H4 (cell line): ENCODE data around the gene OR51A2. TPM values are rescaled to one million over a fixed set of nuclear protein-coding genes. Genes with fewer than 3 reads are reported as not detected.
"Not testable (repeated sequence)": the region's sequence is repeated elsewhere in the genome, so short reads cannot be mapped to it uniquely, and the experiment has no call there.

Source experiments
- DNase-seq: peaks from one replicate; pipeline ENCODE4 v3.0.0-alpha.2; 2015; ENCODE audit warnings: low spot score
- total RNA-seq: library from RNA; depleted of rRNA; stranded (reverse); fragments of >200 nt; shearing (Covaris generic); gene quantifications from 2 replicates; pipeline ENCODE4 v1.2.3, GENCODE V29; 2014; rRNA removed

Gene OR51A2, protein sequence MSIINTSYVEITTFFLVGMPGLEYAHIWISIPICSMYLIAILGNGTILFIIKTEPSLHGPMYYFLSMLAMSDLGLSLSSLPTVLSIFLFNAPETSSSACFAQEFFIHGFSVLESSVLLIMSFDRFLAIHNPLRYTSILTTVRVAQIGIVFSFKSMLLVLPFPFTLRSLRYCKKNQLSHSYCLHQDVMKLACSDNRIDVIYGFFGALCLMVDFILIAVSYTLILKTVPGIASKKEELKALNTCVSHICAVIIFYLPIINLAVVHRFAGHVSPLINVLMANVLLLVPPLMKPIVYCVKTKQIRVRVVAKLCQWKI
- not detected in 2 replicates for total RNA-seq

DNA sequence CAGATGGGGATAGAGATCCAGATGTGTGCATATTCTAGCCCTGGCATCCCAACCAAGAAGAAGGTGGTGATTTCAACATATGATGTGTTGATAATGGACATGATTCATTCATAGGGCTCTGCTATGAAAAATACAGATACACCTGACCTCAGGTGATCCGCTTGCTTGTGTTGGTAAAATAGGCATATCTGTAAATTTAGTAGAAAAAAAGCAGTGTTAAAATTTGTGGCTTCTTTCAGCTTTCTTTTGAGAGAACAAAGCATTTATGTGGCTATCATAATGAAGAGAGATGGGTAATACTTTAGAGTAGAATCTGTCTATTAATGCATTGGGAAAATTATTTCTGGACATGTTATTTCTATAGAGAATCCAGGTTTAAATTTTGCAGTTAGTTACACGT, at the start of gene OR51A2:
Gene OR51A2 (minus strand): TSS at position 101 of the 400 bp plus-strand sequence. CDS start 0 bp downstream, at position 101.
- not testable (repeated sequence) for DNase-seq

DNA sequence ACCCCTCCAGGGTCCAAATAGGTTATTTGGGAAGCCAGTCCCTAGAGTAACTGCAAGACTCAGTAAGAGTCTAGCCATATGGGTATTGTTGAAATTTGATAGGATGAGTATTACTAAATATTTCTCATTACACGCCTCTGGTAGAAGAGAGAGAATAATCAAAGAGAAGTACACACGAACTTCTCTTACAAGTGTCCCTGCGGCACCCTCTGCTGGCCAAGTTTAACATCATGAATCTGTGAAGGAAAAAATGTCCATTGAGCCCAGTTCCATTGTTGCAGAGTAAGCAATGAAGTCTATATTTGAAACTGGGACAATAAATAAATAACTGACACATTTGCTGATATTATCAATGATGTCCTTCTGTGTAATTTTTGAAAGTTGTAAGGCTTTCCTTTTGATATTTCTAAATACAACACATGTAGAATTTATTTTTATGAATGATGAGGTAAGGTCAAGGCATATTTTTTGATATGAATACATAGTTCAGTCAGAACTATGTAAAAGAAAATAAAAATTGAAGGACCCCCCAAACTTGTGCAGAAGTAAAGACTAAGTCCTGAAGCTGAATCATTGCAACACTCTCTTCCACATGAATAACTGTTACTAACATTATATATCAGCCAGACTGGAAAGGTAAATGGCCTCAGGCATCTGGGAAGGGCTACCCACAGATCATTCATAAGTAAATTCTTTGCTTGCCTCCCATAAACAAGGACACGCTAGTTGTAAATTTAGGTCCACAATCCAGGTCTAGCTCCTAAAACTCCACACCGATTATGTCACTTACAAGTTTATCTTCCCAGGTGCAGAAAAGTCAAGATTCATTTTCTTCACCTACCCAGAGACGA, 49.1 kb upstream of the OR51A2 start:
- peak; percentile 74 for DNase-seq

DNA sequence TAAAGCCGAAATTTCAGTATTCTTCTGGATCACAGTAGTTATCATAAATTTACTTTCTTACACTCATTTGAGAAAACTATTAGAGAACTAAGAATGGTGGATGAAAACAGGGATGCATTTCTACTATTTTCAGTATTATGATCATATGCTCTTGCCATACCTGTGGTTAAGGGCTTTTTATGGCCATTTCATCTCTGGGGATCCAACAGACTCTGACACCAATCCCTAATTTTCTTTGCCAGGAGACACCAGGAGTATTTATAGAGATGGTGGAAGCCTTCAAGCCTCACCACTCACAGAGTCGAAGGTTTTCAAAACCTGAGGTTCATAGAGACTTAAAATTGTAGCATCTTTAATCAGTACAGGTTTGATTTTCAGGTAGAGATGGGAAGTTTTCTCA, 39.0 kb upstream of the OR51A2 start, which contains the start of gene OR51L1:
Gene OR51L1 (plus strand): TSS at position 301 of the 400 bp plus-strand sequence. CDS start 4,132 bp downstream, outside the sequence.
- no peak for DNase-seq

DNA sequence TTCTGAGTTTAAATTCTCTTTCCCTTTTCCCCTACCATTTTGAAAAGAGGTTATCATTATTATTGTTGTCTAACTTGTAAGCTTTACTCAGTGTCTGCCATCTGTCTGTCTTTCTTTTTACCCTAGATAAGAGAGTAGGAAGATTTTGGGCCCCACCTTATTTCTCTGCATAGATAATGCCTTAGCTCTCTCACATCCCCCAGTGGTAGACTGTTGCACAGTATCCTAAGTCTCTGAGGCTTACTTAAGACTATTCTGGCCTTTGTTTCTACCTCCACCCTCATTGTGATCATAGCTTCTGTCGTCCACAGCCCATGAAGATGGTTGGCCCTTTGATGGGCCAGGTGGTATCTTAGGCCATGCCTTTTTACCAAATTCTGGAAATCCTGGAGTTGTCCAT, 35.5 kb upstream of the OR51A2 start:
- DNase-seq, result peak; percentile 19

DNA sequence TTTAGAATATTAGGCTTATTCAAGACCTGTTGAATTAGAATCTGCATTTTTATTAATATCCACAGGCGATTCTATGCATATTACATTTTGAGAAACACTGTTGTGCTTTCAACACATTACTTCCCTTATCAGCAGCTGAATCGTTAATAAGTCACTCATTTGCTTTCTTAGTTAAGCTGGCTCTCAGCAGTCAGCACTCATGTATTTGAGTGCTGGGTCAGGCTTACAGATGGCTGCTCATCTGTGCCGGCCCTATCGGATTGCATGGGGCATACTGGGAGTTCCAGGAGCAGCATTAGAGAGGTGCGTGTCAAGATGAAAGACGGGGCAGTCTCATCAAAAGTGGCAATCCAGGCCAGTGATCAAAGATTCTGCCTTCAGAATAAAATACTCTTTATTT, 28.3 kb upstream of the OR51A2 start:
- DNase-seq, result no peak

DNA sequence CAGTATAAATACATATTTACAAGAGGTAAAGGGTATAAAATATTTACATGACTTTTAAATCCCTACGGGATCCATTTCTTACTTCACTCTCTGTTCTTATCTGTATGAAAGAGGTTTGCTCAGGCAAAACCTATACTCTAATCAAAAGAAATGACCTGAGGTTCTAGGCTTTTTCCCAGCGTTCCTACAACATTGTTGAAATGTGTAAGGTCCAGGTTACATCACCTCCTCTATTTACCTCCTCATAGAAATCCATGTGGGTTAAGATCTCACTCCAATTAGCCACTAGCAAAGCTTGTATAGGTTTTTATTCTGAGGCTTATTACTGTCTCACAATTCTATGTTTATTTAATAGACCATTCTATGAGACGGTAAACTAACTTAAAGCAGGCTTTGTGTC, 27.2 kb upstream of the OR51A2 start:
- no peak for DNase-seq

DNA sequence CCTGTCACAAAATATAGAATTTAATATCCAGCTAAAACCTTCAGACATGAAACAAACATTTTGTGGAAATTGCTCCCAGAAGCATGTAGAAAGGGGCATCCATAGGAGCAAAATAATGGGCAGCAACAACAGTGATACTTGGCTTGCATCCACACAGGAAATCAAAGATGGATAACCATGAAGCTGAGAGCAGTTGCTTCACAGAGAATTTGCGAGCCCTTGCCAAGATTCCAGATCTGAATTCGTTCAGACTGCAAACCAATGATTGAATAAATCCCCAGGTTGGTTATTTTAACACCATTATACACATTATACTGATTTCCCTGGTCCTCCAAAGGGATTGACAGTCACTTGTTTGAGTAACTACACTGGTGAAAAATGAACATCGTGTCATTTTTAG, 23.5 kb upstream of the OR51A2 start:
- no peak for DNase-seq

DNA sequence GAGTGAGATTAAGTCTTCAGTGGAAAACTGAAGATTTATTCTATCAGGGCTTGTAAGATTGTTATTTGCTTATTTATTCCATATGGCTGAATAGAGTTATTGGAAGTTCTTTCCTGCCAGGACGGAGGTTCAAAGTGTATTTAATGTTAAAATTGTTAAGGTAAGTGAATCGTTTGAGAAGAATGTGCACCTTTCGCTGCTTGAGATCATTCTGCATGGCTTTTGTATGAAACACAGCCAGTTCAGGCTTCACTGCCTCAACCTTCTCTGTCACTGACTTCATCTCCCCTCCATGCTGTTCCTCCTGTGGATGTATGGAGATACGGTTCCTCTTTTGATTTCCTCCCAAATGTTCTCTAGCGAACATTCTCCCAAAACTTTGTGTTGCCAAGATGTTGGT, 19.9 kb upstream of the OR51A2 start:
- no peak for DNase-seq

DNA sequence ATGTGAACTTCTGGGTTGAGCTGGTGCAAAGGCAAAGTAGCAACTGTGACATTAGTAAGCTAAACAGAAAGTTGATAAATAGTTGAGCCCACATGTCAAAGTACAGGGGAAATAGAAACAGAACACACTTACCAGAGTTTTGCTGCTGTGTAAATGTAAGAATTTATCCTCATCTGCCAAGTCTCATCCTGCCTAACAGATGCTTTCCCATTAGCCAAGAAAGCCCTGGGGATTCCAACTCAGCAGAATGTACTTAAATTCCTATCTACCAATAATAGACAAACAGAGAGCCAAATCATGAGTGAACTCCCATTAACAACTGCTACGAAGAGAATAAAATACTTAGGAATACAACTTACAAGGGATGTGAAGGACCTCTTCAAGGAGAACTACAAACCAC, 7.3 kb upstream of the OR51A2 start:
- DNase-seq, result no peak

DNA sequence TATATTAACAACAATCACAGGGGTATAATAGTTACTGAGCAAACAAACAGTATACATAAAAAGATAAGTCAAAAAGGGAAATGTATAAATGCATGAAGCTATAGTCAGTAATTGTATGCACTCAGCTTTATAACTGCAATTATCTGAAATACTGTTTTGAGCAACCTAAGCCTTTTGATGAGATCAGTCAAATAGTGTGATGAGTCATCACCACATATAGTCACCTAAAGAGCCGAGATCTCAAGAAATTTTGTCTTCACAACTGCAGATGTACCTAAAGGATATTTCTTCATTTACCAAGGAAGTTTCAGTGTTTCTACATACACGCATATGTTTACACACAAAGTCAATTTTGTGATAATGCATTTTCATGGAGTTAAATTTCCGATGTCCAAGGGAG, 5.4 kb upstream of the OR51A2 start:
- DNase-seq, result no peak

DNA sequence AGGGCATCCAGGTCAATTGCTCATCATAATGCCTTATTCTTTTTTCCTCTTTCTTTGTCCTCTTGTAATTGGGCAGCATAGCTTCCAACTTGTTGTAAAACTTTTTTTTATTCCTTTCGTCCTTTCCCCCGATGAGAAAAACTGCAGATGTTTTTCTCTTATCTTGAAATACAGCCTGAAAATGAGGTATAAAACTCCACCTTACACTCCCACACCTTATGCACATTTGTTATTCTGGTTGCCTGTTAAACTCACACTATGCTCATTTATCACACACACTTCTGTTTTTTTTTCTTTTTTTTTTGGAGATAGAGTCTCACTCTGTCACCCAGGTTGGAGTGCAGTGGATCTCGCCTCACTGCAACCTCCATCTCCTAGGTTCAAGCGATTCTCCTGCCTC, 1.9 kb upstream of the OR51A2 start:
- DNase-seq, result no peak

DNA sequence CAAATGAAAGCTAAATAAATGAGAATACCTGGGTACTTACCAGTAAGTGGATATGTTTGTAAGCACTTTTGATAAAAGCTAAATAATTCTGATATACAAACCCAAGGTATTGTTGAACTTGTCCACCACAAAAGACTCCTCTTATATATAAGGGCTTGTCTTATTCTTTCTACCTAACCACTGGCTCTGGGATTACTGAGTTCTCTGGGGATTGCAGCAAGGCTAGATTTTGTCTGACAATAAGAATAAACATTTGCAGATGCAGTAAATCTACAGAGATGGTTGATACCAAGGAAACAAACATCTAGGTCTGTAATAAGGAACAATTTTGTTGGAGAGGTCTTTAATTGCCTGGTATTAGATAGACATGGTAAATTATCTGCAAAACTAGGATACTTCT, 8.0 kb downstream of the OR51A2 start, which contains the start of gene OR51A4:
Gene OR51A4 (minus strand): TSS at position 101 of the 400 bp plus-strand sequence. CDS start 505 bp downstream, outside the sequence.
- no peak for DNase-seq

DNA sequence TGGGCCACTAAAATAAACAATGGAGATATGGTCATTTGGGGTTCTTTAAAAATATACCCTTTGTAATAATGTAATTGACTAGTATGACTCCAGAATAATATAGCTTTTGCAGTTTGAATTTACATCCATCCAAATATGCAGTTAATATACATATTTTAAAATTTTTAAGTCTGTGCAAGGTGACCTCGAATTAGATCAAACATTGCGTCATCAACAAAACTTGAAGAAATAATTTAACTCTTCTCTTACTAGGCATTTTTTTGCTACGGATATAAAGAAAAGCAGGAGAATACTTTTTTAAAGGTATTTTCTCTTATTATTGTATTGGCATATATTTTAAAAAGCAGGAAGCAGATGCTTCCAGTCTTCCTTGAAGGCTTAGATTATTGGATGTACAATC, 18.8 kb downstream of the OR51A2 start:
- no peak for DNase-seq

DNA sequence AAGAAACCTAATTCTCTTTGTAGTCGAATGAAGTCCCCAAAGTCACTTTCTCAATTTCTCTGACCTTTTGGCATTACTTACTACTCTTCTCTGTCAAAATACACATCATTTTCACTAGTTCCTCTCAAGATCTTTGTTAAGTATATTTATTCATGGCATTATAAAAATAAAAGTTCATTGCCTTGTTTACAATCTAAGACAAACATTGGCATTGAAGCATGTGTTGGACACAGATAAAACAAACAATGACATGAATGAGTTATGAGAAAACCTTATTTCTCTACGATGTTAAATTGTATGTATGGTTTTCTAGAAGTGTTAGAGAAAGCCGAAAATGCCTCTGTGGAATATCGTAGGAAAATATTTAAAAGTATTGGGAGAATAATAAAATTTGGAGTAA, 22.8 kb downstream of the OR51A2 start:
- DNase-seq, result no peak

DNA sequence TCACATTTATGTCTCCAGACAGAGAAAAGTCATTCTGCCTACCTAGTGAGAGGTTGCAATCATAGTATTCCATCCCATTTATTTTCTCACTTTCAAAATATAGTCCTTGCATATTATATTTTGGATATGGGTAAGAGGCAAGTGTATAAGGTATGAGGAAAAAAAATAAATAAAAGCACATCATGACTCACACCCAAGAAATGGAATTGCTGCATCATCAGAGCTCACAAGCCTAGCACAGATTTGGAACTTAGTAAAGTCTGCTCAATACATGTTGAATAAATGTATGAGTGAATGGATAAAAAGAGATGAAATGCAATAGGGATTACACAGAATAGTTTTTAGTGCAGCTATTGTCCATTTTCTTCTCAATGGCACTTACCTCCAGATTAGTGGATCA, 28.9 kb downstream of the OR51A2 start:
- DNase-seq, result no peak

DNA sequence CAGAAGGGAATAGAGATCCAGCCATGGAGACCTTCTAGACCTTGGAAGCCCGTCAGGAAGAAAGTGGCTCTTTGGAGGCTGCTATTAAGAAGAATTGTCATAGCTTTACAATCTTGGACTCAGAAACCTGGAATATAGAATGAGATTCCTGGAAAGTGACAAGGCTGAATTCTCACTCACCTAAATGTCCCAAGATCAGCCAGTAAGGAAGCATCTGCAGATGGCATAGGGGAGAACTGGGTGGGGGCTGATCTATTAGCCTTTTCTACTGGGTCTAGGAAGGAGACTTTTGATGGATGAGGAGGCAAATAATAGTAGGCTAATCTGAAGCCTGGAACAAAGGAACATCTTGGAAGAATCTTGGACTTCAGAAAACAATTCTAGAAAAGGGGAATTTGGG, 31.3 kb downstream of the OR51A2 start, which contains the start of gene OR51G1:
Gene OR51G1 (minus strand): TSS at position 101 of the 400 bp plus-strand sequence. CDS start 0 bp downstream, at position 101.
- DNase-seq, result no peak

DNA sequence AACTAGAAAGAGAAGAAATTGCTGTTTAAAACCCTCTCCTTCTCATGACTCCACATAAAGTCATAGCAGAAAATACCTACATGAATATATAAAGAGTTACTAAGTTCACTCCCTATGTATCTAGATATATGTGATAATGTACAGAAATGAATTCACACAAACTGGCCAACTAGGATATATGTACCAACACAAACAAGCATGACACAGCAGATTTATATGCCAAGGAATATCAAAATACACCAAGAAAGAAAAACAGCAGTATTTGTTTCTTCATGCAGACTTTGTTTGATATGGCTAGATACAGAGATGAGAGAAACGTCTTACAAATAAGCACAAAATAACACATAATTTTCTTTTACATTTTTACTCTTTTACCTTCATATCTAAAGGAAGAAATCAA, 33.2 kb downstream of the OR51A2 start:
- no peak for DNase-seq

DNA sequence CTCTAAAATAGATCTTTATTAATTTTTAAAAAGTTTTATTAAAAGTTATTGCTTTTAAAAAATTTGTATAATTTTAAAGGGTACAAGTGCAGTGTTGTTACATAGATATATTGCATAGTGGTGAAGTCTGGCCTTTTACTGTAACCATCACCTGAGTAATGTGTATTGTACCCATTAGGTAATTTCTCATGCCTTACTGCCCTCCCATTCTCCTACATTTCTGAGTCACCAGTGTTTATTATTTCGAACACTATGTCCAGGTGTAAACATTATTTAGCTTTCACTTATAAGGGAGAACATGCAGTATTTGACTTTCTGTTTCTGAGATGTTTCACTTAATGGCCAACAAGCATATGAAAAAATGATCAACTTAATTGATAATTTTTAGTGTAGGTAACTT, 33.7 kb downstream of the OR51A2 start:
- DNase-seq, result peak; percentile 59

DNA sequence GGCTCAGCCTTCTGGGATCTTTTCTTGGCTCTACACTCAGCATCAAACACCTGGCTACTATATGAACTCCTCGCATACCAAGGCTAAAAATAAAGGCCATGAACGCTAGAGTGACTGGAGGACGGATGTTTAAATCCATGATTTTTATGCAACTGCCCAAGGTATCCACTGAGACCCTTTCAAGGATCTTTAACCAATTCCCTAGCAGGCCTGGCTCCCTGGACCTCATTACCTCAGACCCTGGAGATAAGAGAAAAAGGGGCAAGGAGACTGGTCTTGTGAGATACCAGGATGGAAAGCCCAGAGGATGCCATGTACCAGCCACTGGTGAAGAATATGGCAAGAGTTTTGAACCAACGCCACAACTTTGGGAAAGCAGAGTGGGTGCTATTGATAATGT, 36.3 kb downstream of the OR51A2 start, which contains the start of gene OR51G2:
Gene OR51G2 (minus strand): TSS at position 101 of the 400 bp plus-strand sequence. CDS start 3,687 bp downstream, outside the sequence.
- DNase-seq, result no peak

DNA sequence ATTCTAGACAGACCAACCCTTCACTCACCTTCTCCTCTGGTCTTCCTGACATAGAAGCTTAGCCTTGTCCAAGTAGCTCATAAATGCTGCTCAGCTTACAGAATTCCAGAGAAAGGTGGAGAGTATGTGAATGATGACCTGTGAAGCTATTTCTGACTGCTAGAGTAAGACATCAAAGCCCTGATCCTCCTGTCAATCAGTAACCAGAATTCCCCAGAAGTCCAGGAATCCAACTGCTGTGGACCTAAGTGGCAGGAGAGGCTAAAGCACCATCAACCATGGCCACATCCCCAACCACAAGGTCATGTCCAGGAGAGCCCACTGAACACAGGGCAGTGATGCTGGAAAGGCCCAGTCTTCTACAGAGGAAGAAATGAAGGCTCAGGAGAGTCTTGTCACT, 38.9 kb downstream of the OR51A2 start:
- no peak for DNase-seq
